Keratinocyte (primary cell): Measurements from ENCODE around the gene SLC37A1. TPM values are rescaled to one million over a fixed set of nuclear protein-coding genes. Genes with fewer than 3 reads are reported as not detected.

Experiments
- DNase-seq: peaks from one replicate; pipeline ENCODE4 v3.0.0-alpha.2; 2011; ENCODE audit warnings: low read depth, missing footprints, low spot score
- FAIRE-seq: peaks from 2 replicates; lab custom pipeline; 2011; peaks lifted over from hg19 to GRCh38; lab: Jason Lieb, UNC
- H2AFZ ChIP-seq: 2 replicates; pipeline ENCODE4 v1.6.0; 2012; ENCODE audit warnings: low read length, control low read depth, inconsistent platforms; ENCODE audit not compliant: control insufficient read depth
- H3K27ac ChIP-seq: 2 replicates; pipeline ENCODE4 v1.5.1; 2011; ENCODE audit warnings: low read length; ENCODE audit not compliant: control insufficient read depth, insufficient read depth
- H3K27me3 ChIP-seq: 3 replicates; pipeline ENCODE4 v1.6.0; 2011; ENCODE audit warnings: low read length; ENCODE audit not compliant: control insufficient read depth, insufficient read depth; ENCODE audit errors: extremely low read depth
- H3K36me3 ChIP-seq, 2 experiments: 2 replicates in 1 of 2; 3 replicates in 1 of 2; pipeline ENCODE4 v1.5.1; 2011; ENCODE audit warnings: low read length in 2 of 2, mild to moderate bottlenecking in 1 of 2; ENCODE audit not compliant: control insufficient read depth in 2 of 2, insufficient read depth in 2 of 2; ENCODE audit errors: extremely low read depth in 1 of 2
- H3K4me1 ChIP-seq: 3 replicates; pipeline ENCODE4 v1.5.1; 2011; ENCODE audit warnings: low read length; ENCODE audit not compliant: control insufficient read depth, insufficient read depth; ENCODE audit errors: extremely low read depth
- H3K4me2 ChIP-seq: 3 replicates; pipeline ENCODE4 v1.6.0; 2011; ENCODE audit warnings: low read depth, low read length; ENCODE audit not compliant: control insufficient read depth, insufficient read depth; ENCODE audit errors: extremely low read depth
- H3K4me3 ChIP-seq, 3 experiments: fragments of 200-600 bp in 1 of 3; sonication (generic) in 1 of 3; 2 replicates in 2 of 3; 3 replicates in 1 of 3; pipeline ENCODE4 v1.5.1; 2011 to 2016; ENCODE audit warnings: low read length in 3 of 3, mild to moderate bottlenecking in 3 of 3, control low read depth in 2 of 3, inconsistent platforms in 1 of 3, low read depth in 1 of 3, mixed read lengths in 1 of 3, mixed run types in 1 of 3, moderate library complexity in 1 of 3; ENCODE audit not compliant: control insufficient read depth in 2 of 3, insufficient read depth in 2 of 3; ENCODE audit errors: extremely low read depth in 1 of 3
- H3K79me2 ChIP-seq: 2 replicates; pipeline ENCODE4 v1.6.0; 2012; ENCODE audit warnings: low read length; ENCODE audit not compliant: control insufficient read depth, insufficient read depth
- H3K9ac ChIP-seq: 3 replicates; pipeline ENCODE4 v1.6.0; 2011; ENCODE audit warnings: low read length; ENCODE audit not compliant: control insufficient read depth, insufficient read depth; ENCODE audit errors: extremely low read depth
- H3K9me1 ChIP-seq: 3 replicates; pipeline ENCODE4 v1.6.0; 2011; ENCODE audit warnings: low read length; ENCODE audit not compliant: control insufficient read depth, insufficient read depth; ENCODE audit errors: extremely low read depth
- H3K9me3 ChIP-seq: 2 replicates; pipeline ENCODE4 v1.5.1; 2012; ENCODE audit warnings: low read depth, low read length; ENCODE audit not compliant: control insufficient read depth
- H4K20me1 ChIP-seq: 3 replicates; pipeline ENCODE4 v1.6.0; 2011; ENCODE audit warnings: low read length; ENCODE audit not compliant: control insufficient read depth, insufficient read depth; ENCODE audit errors: extremely low read depth
- CTCF ChIP-seq, 3 experiments: IDR thresholded peaks in 1 of 3; conservative IDR thresholded peaks in 1 of 3; optimal IDR thresholded peaks in 1 of 3; 2 replicates in 2 of 3; 3 replicates in 1 of 3; pipeline versions ENCODE3 to v1.5.1; 2011; ENCODE audit warnings: low read length in 3 of 3, mild to moderate bottlenecking in 3 of 3, moderate library complexity in 2 of 3, control low read depth in 1 of 3, inconsistent platforms in 1 of 3; ENCODE audit not compliant: insufficient read depth in 2 of 3; ENCODE audit errors: extremely low read depth in 1 of 3
- EZH2 ChIP-seq: IDR thresholded peaks from one replicate; pipeline ENCODE4 v1.6.1; 2012; ENCODE audit warnings: inconsistent platforms, mild to moderate bottlenecking, low read length, moderate library complexity
- dilution Hi-C: fragments of 300-500 bp; cut with MboI; formaldehyde crosslinking; loops from one replicate; pipeline ENCODE4 v1.7.0; 2020; ENCODE audit warnings: low sequenced_read_pairs; ENCODE audit not compliant: extremely low pct_ligation_motif_present
- polyA plus RNA-seq, 5 experiments: library from polyadenylated mRNA; depleted of rRNA in 3 of 5; stranded (reverse) in 3 of 5; stranded (forward) in 1 of 5; unstranded in 1 of 5; fragments of >200 nt; gene quantifications; 1 replicate in 1 of 5; 2 replicates in 3 of 5; 3 replicates in 1 of 5; pipeline versions ENCODE4 v1.2.1 to v1.2.3, GENCODE V29; 2011 to 2012; ENCODE audit warnings: missing spikeins in 2 of 5, low read depth in 1 of 5, low replicate concordance in 1 of 5

Gene SLC37A1
- polyA plus RNA-seq, 1 donor (not counting 4 experiments of a cell fraction or from before 2014, with no cell fraction given), result 4.1 TPM

GRCh38 chr21:42466700-42467099, 47.0 kb upstream of the SLC37A1 start:
- H2AFZ ChIP-seq, result no peak overlapping the region
- no peak for TF ChIP-seq EZH2
- H3K79me2 ChIP-seq, result no peaks in the 10 kb centered on the region
- H4K20me1 ChIP-seq, result no peaks in the 10 kb centered on the region
- no peak overlapping the region for H3K9ac ChIP-seq
- H3K9me1 ChIP-seq, result no peaks in the 10 kb centered on the region
- no peaks in the 10 kb centered on the region for H3K9me3 ChIP-seq
- DNase-seq, result no peak
- FAIRE-seq, result no peak
- dilution Hi-C loops, result no loop called here
- peaks cover 9% of the 10 kb centered on the region for H3K4me1 ChIP-seq
- H3K27me3 ChIP-seq, result no peaks in the 10 kb centered on the region
- no peak overlapping the region for H3K27ac ChIP-seq
- H3K36me3 ChIP-seq, result no peaks in the 10 kb centered on the region
- no peak overlapping the region for H3K4me3 ChIP-seq
- no peak overlapping the region for H3K4me2 ChIP-seq

GRCh38 chr21:42467140-42467983, 46.3 kb upstream of the SLC37A1 start:
- H3K79me2 ChIP-seq, result no peaks in the 10 kb centered on the region
- no peak for FAIRE-seq
- no peaks in the 10 kb centered on the region for H3K36me3 ChIP-seq
- no peak overlapping the region for H3K9ac ChIP-seq
- TF ChIP-seq EZH2 (no peak), CTCF (optimal IDR thresholded peaks at IDR 0.05 in 1 of 3, IDR thresholded peaks at IDR 0.05 in 1 of 3, conservative IDR thresholded peaks at IDR 0.05 in 1 of 3; ENCODE audit: extremely low read depth in 1 of 3, insufficient read depth in 2 of 3, low read length in 3 of 3) (peak in 2 of 3 experiments; percentile 41 to 44)
- H4K20me1 ChIP-seq, result no peaks in the 10 kb centered on the region
- dilution Hi-C loops, result no loop called here
- H3K4me1 ChIP-seq, result peaks cover 9% of the 10 kb centered on the region
- H2AFZ ChIP-seq, result no peak overlapping the region
- no peak overlapping the region for H3K4me2 ChIP-seq
- H3K4me3 ChIP-seq, result no peak overlapping the region
- H3K9me1 ChIP-seq, result no peaks in the 10 kb centered on the region
- no peak overlapping the region for H3K27ac ChIP-seq
- no peaks in the 10 kb centered on the region for H3K27me3 ChIP-seq
- no peaks in the 10 kb centered on the region for H3K9me3 ChIP-seq
- DNase-seq, result no peak
